Hematopoietic multipotent progenitor cell treated with erythropoietin and hydrocortisone succinate and interleukin-3 and kit ligand, for 6 days (in vitro differentiated cells): ENCODE results near the gene BAHCC1.

Source experiments
- DNase-seq: peaks from one replicate; pipeline ENCODE4 v3.0.0-alpha.2; 2015

Gene BAHCC1

DNA sequence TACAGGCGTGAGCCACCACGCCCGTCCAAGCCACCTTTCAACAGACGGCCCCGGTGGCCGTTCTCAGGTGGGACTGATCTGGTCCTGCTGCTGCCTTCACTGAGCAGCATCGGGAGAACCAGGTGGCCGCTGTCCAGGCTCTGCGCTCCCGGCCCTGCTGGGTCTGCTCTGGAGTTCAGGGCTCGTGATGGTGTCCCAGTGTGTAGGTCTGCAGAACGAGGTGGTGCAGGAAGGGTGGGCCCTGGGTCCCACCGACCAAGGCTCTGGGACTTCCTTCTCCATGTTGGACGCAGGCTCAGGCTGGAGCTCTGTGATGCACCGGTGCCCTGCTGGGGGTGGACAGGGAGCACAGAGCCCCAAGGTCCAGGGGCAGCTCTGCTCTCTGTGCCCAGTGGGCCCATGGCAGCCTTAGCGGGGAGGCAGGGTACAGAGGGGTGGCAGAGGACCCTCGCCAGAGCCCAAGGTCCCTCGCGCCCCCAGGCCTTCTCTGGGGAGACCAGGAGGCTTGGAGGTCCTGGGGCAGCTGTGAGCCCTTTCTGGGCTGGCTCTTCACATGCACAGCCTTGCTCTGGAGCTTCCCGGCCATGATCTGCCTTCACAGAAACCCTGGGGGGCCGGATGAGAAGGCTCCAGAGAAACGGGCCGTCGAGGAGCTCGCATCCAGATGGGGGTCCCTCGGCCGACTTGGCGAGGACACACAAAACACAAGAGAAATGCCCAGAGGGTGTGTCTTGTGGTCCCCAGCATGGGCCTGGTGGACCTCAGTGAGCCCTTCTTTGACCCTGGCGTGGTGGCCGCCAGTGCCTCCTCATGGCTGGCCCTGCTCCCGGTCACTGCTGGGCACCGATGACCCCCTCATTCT lies 26.9 kb upstream of the BAHCC1 start:
- DNase-seq, result no peak

DNA sequence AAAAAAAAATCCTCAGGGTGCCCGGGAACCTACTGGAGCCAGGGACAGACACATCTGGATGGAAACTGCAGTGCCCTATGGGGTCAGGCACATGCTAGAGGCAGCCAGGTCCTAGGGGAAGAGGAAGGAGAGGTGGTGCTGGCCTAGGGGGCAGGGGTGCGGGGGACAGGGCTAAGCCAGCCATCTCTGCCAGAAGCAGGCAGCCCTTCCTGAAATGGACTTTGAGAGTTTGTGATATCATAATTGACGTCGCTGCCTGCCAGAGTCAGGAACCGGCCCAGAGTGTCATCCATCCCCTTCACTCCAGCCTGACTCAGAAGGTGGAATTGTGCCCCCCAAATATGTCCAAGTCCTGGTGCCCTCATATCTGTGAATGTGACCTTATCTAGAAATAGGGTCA lies 25.0 kb upstream of the BAHCC1 start:
- DNase-seq, result no peak

DNA sequence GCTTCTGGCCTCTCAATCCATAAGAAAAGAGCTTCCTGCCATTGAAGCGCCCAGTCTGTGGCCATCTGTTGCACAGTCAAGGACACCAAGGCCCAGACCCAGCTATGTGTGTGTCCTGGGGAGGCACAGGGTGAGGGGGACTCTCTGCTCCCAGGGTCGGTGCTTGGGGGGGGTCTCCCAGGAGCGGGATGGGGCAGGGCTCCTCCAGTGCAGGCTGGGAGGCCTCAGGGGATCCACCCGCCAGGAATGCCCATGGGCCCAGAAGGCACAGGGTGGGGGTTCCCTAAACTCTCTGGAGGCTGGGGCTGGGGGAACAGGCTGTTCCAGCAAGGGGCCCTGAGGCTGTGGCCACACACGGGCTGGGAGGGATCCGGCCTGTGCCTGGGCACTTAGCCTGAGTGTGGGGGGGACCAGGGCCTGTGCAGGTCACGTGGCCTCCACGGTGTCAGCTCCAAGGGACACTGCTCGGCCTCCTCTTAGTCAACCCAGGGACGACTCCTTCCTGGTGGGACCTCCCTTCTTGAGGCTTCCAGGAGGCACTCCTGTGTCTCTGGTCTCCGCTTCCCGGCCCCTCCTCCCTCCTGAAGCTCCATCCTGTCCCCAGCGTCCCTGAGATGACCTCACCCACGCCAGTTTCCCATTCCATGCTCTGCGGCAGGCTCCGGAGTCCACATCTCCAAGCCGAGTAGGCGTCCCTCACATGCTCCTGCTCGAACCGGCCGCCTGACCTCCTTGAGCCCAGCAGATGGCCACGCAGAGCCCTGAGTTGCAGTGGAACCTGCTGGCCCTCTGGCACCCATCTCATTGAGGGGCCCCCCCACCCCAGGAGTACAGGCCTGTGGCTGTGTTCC lies 23.1 kb upstream of the BAHCC1 start:
- peak; percentile 46 for DNase-seq

DNA sequence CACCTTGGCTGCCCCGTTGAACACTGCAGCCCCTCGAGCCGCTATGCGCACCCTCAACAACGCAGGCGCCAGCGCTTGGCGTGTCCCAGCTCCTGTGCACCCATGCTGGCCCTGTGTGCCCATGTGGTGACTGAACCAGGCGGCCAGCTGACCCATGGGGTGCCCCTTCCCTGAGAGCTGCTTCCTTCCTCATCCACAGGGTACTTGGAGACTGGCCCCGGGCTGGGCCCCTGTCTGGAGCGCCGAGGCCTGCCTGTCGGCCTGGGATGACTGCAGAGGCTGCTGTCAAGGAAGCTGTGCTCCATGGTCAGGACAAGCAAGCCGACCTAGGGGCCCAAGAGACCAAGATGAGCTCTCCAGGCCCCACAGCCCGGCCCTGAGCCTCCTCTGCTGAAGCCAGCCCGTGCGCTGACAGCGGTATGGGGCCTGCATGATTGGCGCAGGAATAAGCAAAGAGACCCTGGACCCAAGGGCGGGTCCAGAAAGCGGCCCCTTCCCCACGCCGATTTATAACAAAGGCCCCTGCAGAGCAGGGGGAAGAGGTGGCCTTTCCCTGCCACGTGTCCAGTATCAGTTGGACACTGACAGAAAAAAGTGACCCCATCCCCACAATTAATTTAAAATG lies 21.6 kb upstream of the BAHCC1 start:
- DNase-seq, result no peak

DNA sequence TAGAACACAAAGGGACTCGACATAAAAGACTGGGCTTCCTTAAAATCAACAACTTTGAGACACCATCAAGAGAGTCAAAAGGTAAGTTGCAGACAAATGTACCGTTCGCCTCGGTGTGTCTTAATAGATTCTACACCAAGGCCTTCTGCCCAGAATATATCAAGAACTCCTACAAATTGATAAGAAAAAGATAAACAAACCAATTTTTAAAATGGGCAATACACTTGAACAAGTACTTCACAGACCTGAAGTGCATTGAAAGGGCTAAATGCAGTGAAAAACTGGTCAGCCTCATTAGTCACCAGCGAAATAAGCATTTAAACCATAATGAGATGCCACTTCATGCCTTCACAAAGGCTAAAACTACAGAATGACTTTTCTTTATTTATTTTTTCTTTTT lies 20.4 kb upstream of the BAHCC1 start:
- no peak for DNase-seq

DNA sequence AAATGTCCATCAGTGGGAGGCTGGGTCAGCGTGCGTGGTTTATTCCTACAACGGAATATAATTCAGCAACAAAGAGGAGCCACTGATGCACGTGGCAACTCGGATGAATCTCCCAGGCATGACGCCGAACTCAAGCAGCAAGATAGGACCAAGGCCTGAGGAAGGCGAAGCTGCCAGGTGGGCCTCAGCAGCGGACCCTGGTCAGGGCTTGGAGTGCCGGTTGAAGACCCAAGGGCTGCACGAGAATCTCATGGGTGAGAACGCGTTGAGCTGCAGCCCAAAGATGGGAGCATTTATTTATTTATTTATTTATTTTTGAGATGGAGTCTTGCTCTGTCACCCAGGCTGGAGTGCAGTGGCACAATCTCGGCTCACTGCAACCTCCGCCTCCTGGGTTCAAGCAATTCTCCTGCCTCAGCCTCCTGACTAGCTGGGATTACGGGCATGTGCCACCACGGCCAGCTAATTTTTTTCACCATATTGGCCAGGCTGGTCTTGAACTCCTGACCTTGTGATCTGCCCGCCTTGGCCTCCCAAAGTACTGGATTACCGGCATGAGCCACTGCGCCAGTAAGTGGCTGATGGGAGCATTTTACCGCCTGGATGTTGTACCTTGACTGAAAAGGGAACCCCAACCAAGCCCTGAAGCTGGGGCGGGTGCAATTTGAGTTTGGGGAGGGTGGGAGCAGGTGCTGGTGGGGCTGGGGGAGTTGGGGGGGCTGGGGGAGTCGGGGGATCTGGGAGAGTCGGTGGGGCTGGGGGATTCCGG lies 18.1 kb upstream of the BAHCC1 start:
- DNase-seq, result no peak

DNA sequence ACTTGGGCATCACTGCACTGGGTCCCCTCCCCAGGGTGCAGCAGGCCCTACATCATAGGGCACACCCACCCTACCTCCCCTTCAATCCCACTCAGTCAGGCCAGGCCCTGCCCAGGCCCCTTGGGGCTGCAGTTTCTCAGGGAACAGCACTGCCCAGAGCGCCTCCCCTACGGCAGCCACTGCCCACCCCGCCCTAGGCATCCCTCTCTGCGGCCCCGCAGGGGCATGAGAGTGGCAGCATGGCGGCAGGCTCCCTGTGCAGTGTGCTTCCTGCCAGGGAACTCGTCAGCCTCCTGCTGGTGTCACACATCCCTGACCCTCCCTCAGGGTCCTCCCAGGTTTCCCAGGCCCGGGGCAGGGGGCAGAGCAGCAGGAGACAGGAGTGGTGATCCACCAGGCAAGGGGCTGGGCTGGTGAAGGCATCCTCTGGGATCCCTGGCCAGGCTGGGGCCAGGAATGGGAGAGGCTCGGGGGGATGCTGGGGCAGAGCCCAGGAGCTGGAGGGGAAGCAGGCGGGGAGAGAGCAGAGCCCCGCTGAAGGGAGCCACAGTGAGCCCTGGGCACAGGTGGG lies 16.2 kb upstream of the BAHCC1 start:
- no peak for DNase-seq

DNA sequence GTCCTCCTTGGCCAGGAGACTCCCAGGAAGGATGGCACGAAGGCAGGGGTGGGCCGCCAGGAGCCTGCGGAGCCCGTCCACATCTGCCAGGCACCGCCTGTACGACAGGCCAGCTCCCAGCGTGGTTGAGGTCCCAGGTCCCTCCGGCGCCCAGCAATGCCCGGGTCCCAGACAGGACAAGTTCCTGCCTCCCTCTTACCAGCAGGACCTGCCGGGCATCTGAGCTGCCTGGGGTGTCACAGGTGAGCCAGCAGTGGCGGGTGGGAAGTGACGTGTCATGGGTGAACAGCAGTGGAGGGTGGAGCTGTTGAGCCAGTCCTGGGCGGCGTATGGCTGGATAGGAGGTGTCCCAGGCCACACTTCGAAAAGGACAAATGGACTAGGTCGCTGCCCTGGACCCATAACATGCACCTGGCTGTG lies 15.7 kb upstream of the BAHCC1 start:
- no peak for DNase-seq

DNA sequence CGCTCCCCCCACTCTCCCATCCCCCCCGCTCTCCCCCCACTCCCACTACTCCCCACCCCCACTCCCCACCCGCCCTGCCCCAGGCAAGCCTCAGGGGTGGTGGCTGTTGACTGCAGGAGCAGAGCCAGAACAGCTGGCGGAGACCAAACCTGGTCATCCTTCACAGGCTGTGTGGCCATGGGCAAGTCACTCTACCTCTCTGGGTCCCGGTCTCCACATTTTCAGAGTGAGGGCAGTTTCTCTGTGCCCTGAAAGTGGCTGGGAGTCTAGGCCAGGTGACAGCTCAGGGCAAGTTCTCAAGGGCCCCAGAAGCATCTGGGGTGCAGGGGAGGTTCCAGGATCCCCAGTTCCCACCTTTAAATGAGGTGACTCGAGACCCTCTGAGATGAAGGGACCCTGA lies 15.1 kb upstream of the BAHCC1 start:
- no peak for DNase-seq

DNA sequence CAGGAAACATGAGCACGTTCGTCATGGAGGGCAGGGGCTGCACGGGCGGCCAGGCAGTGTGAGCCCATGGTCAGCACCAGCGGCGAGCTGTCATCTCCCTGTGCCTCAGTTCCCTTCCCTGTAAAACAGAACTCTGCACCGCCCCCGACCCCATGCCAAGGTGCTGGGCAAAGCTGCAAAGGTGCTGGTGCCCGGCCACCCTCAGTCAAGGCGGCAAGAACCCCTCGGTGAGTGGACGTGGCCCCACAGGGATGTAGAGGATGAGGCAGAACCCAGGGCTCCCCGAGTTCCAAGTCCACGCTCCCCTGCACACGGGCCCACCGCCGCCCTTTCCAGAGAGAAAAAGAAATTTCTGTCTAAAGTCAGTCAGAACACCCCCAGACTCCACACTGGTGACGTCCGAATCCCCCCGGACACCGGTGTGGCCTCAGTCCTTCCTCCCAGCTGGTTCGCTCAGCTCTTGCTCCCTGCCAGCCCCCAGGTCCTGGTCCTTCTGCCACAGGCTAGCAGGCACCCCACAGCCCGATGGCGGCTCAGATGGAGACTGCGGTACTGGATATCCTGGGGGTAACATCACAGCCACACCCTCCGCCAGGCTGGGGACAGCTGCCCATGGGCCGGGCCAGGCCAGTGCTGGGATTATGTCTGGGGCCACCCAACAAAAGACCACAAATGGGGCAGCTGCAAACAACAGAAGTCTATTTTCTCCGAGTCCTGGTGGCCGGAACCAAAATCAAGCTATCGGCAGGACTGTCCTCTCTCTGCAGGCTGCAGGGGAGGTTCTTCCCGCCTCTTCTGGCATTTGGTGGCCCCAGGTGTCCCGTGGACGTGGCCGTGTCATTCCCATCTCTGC lies 14.4 kb upstream of the BAHCC1 start:
- DNase-seq, result no peak

DNA sequence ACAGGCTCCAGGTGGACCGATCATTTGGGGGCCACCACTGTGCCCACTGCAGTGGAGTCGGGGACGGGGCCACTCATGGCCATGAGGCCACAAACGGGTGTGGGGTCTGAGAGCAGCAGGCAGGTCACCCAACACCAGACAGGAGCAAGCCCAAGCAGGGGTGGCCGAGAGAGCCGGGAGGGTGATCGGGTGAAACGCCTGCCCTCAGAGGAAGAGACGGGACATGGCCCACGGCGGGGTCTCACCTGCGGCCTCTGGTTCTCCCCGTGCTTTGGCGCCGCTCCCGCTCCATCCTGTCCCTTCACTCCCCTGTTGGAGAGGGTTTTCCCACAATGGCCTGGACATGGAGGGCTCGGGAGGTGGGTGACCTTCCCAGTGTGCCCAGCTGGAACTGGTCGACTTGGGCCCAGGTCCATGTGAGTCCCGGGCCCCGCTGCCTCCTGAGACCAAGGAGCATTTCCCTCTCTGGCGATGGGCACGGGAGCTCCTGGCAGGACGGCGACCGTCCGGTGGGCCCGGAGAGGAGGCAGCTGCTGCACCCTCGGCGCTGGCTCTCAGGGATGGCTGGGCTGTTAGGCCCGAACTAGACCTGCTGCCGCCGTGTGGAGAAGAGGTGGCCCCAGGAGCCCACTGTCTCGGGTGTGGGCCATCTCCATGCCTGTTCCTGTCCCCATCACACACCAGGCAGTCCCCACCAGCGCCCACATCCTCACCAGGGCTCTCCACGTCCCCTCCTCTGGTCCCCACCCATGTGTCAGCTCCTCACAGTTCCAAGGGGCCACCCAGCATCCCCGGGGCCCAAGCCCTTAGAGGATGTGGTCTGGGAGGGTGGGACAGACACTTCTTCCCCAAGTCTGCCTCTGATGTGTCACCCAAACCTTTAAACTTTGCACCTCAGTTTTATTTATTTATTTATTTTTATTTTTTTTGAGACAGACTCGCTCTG lies 13.4 kb upstream of the BAHCC1 start:
- no peak for DNase-seq

DNA sequence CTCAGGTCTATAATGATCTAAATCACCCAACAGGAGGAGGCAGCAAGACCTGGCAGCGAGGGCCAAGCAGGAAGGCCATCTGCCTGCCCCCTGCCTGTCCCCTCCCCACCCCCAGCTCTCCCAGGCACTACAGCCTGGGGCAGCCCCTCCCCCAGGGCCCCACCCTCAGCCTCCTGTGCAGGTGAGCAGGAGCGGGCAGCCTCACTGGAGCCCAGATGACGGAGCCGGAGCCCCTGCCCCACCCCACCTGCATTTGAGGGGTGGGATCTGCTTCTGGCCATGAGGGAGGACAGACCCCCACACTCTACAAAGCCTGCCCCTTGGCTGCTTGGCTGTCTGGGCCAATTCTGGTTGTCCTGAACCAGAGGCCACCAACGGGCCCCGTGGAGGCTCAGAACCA lies 12.4 kb upstream of the BAHCC1 start:
- no peak for DNase-seq

DNA sequence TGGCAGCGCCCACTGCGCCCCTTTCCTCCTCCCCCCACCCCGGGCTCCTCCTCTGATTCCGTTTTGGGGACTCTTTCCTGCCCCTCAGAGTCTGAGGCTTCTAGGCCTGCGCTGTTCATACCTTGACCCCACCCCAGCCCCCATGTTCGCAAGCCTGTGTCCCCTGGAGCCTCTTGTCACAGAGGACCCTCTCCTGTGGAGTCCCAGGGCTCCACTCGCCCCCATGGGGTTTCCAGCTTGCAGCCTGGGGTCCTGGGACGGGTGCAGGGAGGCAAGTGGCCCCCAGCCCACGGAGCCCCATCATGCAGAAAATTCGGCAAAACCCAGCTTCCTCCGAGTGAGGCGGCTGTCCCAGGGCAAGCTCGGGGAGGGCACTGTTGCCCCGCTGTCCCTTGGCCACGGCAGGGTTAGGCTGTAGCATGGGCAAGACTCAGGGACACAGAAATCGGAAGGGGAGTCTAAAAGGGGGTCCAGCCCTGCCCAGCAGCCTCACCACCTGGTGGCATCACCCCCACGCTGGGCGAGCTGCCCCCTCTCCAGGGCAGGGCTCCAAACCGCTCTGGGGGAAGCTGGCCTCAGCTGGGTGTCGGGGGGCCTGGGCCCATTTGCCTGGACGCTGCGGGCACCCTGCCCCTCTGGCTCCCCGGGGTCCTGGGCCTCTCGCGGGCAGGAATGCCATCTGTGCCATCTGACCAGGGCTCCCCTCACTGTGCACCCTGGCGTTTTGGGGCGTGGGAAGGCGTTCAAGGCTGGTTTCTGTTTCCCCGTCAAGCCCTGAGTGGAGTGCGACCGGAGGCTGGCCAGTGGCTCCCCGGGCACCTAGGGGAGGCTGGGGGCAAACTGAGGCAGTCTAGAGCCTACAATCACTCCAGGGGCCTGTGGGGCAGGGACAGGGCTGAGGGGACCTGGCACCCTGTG lies 11.5 kb upstream of the BAHCC1 start:
- DNase-seq, result no peak

DNA sequence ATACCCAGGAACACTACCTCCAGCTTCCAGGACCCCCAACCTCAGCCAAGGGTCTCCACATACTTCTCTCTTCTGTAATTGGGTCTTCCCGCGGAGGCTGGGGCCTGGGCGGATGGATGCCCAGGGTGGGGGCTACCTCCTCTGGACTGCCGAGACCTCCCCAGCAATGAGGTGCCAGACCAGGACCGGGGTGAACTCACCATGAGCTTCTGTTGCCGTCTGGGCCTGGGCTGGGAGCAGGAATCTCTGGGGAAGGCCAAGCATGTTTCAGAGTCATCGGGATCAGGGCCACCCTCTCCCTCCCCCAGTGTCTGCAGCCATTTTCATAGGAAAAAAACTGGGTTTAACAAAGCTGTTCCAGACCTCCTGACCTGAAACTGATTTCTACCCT lies 10.3 kb upstream of the BAHCC1 start:
- DNase-seq, result no peak

DNA sequence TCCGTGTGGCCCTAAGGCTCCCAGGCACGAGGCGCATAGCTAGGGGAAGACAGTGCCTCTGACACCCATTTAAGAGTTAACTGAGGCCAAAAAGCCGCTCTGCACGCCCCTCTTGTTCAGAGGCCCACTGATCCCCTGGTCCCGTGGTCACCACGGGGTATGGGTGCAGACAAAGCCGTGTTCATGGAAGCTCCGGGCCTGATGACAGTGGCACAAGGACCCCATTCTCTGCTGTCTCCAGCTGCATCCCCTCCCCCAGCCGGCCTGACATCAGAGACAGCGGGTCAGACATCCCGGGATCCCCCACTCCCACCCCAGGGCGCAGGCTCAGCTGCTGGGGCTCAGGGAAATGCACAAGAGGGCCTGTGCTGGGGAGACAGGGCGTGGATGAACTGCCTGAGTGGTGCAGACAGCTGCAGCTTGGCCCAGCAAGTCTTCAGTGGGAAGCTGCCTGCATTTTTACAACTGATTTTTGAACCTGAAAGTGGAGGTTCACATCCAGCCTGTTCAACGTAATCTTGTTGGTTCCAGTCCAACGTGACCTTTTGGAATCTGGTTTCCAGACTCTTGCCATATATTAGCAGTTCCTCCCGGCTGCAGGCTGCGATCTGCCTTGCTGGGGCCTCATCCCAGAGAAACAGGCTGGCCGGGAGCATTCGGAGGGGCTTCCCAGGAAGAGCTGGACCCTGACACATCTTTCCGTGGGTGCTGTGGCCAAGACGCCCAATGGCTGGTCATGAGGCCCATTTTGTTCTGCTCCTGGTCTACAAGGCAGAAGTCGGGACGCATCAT lies 9.7 kb upstream of the BAHCC1 start:
- no peak for DNase-seq

DNA sequence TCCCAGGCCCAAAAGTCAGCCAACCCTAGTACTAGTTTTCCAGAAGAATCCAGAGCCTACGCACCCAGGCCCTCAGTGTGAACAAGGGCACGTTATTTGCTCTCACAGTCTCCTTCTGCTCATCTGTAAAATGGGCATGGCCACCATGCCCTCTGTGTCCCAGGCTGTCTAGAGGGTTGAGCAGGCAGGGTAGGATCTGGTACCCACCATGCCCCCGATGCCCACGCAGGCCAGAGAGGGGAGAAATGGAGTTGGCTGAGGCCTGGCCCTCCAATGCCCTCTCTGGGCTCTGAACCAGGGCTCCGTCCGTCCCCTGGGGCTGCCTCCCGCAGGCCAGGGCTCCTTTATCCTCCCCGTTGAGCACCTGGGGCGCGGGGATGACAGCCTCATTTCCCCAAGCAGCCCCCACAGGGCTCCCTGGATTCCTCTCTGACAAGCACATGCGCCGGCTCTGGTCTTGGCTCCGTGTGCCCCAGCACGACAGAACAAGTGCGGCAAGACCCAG lies 9.1 kb upstream of the BAHCC1 start:
- no peak for DNase-seq

DNA sequence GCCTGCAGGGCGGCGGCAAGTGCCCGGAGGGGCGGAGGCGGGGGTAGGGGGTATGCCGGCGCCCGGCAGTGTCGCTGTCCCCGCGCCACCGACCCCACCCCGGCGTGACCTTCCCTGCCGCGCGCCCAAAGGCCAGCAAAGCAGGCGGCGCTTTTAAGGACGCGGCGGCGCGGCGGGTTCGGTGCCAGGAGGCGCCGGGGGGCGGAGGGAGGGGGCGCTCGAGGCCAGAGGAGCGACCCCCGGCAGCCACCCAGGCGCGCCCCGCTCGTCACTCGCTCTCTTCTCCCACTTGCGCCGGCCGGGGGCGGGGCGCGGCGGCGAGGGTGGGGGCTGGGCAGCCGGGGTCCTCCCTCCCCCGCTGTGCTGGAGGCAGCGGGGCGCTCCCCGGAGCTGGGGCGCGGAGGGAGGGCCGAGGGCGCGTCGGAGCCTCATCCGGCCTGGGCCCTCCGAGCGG lies 8.6 kb upstream of the BAHCC1 start:
- no peak for DNase-seq
